ENCODE data around the gene SSPN. TPM values are rescaled to one million over a fixed set of nuclear protein-coding genes. Genes with fewer than 3 reads are reported as not detected.
A peak's percentile ranks its signal among the peaks of the same experiment; 100 is the strongest.

The SSPN gene
- total RNA-seq, 4 donors from 2014 or later, result 31.5 to 76.7 (median 45.0) TPM

DNA sequence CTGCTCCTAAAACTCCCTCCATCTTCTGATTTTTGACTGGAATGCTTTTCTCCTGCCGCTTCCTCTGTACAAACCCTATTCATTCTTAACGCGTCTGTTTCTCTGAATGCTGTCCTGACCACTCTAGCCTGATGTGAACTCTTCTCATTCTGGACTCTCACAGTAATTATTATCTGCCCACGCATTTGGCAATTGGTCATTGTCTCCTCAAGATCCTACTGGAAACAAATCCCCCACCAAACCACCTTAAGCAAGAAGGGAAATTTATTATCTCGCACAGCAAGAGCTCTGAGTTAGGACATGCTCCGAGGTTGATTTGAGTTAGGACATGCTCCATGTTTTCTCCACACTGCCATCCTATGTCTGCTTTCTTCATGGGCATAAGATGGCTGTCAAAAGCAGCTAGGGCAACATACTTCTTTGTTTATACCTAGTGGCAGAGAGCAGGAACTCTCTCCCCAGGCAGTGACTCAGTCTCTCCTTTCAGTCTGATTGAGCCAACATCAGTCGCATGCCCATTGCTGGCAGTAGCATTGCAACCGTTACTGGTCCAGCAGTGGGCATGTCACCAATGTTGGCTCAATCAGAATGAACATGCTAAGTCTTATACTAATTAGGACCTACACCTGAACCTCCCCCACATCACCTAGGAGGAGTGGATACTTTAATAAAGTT, 102.2 kb downstream of the SSPN start:
- Histone ChIP-seq H3K27me3 (no peaks in the 10 kb centered on the region), H3K4me1 (peaks cover 0 to 3% of the 10 kb centered on the region in 2 donors), H3K9me3 (no peaks in the 10 kb centered on the region), H3K4me3 (no peak overlapping the region), H3K36me3 (no peaks in the 10 kb centered on the region), H3K27ac (peak overlapping the region in 1 of 2 donors; percentile 81)
- intact Hi-C loops (cut with DNase I; ENCODE audit: low total_unique reads), result no loop called here
- no peak for TF ChIP-seq POLR2A (IDR thresholded peaks at IDR 0.05)
- TF ChIP-seq, protein P1, sequence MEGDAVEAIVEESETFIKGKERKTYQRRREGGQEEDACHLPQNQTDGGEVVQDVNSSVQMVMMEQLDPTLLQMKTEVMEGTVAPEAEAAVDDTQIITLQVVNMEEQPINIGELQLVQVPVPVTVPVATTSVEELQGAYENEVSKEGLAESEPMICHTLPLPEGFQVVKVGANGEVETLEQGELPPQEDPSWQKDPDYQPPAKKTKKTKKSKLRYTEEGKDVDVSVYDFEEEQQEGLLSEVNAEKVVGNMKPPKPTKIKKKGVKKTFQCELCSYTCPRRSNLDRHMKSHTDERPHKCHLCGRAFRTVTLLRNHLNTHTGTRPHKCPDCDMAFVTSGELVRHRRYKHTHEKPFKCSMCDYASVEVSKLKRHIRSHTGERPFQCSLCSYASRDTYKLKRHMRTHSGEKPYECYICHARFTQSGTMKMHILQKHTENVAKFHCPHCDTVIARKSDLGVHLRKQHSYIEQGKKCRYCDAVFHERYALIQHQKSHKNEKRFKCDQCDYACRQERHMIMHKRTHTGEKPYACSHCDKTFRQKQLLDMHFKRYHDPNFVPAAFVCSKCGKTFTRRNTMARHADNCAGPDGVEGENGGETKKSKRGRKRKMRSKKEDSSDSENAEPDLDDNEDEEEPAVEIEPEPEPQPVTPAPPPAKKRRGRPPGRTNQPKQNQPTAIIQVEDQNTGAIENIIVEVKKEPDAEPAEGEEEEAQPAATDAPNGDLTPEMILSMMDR (IDR thresholded peaks at IDR 0.05), result no peak
- DNase-seq, result no peak

DNA sequence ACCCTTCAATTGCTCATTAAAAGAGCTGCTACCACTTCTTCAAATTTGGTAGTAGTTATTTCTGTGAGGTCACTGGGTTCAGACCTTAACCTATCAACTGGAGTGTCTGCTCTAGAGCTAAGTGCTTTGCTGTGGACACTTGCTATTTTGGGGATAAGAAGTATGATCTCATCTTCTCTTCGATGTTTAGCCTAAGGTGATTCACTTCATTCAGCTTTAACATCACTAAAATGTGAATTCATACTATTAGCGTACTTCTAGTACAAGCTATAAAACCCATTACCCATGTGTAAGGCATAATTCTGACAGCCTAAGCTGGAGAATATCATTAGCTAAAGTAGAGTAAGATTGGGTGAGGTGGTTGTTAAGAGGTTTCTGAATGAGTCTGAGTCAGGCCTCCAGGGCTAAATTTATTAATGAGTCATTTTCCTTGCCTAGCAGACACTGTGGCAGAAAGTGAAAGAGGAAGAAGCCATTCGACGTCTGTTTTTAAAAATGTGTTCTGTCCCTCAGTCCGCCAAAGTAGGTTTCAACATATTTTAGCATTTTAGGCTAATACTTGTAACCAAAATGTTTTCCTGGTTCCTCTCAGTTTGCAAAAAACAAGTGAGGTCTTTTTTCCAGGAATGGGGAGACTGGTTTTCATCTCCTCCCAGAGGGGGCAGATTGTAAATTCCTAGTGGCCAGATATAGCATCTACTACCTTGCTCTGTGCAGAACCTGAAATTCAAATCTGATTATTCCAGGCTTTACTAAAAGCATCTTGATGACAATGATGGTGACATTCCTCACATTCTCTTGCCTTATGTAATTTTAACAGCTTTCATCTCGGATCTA, 103.6 kb downstream of the SSPN start:
- H3K27me3 ChIP-seq, result no peaks in the 10 kb centered on the region
- H3K9me3 ChIP-seq, result no peaks in the 10 kb centered on the region
- H3K36me3 ChIP-seq, result no peaks in the 10 kb centered on the region
- no peak for TF ChIP-seq POLR2A (IDR thresholded peaks at IDR 0.05)
- TF ChIP-seq, protein P1 (IDR thresholded peaks at IDR 0.05), result peak in 2 of 4 experiments; percentile 16 to 44
- intact Hi-C loops (cut with DNase I; ENCODE audit: low total_unique reads), result no loop called here
- H3K27ac ChIP-seq, result peak overlapping the region; percentile 81 to 84
- peak in 1 of 2 donors; percentile 47 for DNase-seq
- H3K4me1 ChIP-seq, result peaks cover 0 to 3% of the 10 kb centered on the region in 2 donors
- peak overlapping the region in 1 of 2 donors; percentile 21 for H3K4me3 ChIP-seq

DNA sequence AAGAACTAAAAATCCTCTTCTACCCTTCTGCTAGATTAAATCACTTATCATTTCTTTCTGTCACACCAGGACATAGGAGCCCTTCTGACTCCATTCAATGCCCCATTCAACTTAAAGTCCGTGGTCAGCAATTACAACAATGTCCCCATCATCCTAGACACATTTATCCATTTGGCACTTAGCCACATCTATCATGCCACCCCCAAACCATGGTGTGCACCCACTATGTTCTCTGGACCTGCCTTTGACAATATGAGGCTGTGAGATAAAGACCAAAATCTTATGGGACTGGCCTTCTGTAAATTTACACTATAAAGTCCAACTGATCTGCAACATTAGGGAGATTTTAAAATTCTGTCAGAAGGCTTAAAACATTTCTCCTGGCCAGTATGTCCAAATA, 104.4 kb downstream of the SSPN start:
- H3K4me3 ChIP-seq, result no peak overlapping the region
- H3K4me1 ChIP-seq, result peaks cover 0 to 3% of the 10 kb centered on the region in 2 donors
- H3K27me3 ChIP-seq, result no peaks in the 10 kb centered on the region
- H3K36me3 ChIP-seq, result no peaks in the 10 kb centered on the region
- intact Hi-C loops (cut with DNase I; ENCODE audit: low total_unique reads), result no loop called here
- H3K9me3 ChIP-seq, result no peaks in the 10 kb centered on the region
- TF ChIP-seq POLR2A (IDR thresholded peaks at IDR 0.05), result no peak
- TF ChIP-seq, protein P1 (IDR thresholded peaks at IDR 0.05), result no peak
- DNase-seq, result no peak
- H3K27ac ChIP-seq, result peak overlapping the region; percentile 81 to 84

Other genes with a start within 250 kb of the SSPN start
- gene RASSF8, start 236.9 kb upstream of the SSPN start, total RNA-seq, result 100 to 1,000 TPM in 2 of 4 donors, 10 to 100 TPM in 2; 54.1 to 174 (median 119) TPM
- 10 to 100 TPM in 1 of 4 donors, 1 to 10 TPM in 3; 2.1 to 31.2 (median 5.0) TPM for gene BHLHE41, start 70.5 kb upstream of the SSPN start, total RNA-seq